Esophagus squamous epithelium (tissue), 5 donors: ENCODE measurements around the gene GRIK2. TPM values are rescaled to one million over a fixed set of nuclear protein-coding genes. Genes with fewer than 3 reads are reported as not detected.

Experiments used
- DNase-seq: peaks from one replicate; lab custom pipeline; 2025; lab: John Stamatoyannopoulos, UW
- H3K27ac ChIP-seq, 4 donors: fragments of 200-600 bp; sonication (generic); one replicate each; pipeline ENCODE4 v1.5.1; 2016 to 2019; ENCODE audit warnings: mild to moderate bottlenecking in 1 of 4
- H3K27me3 ChIP-seq, 4 donors: fragments of 200-600 bp; sonication (generic); 1 replicate in 3 of 4; 2 replicates in 1 of 4; pipeline versions ENCODE4 v1.5.1 to v1.6.0; 2017 to 2021; ENCODE audit warnings: antibody characterized with exemption in 1 of 4
- H3K36me3 ChIP-seq, 3 donors: fragments of 200-600 bp; sonication (generic); one replicate each; pipeline ENCODE4 v1.5.1; 2016 to 2019
- H3K4me1 ChIP-seq, 3 donors: fragments of 200-600 bp; sonication (generic); one replicate each; pipeline ENCODE4 v1.5.1; 2017 to 2019
- H3K4me3 ChIP-seq, 4 donors: fragments of 200-600 bp; sonication (generic); 1 replicate in 3 of 4; 2 replicates in 1 of 4; pipeline ENCODE4 v1.5.1; 2016 to 2019; ENCODE audit warnings: mild to moderate bottlenecking in 2 of 4, moderate library complexity in 1 of 4
- H3K9me3 ChIP-seq, 3 donors: fragments of 200-600 bp; sonication (generic); one replicate each; pipeline ENCODE4 v1.5.1; 2016 to 2019
- CTCF ChIP-seq, 6 experiments: fragments of 450-650 bp in 4 of 6; fragments of 200-600 bp in 2 of 6; sonication (generic) in 2 of 6; IDR thresholded peaks; one replicate each; pipeline ENCODE4 v1.5.1; 2016 to 2019; ENCODE audit warnings: antibody characterized with exemption in 6 of 6, mild to moderate bottlenecking in 4 of 6, moderate library complexity in 4 of 6
- POLR2A ChIP-seq, 4 donors: fragments of 450-650 bp; IDR thresholded peaks; one replicate each; pipeline ENCODE4 v1.6.1; 2017; ENCODE audit warnings: antibody characterized with exemption in 4 of 4, mild to moderate bottlenecking in 4 of 4, moderate library complexity in 3 of 4
- WGBS, 2 donors: methylation state at CpG; one replicate each; pipeline ENCODE4 v1.1.5; 2018; 5-methylcytosine and 5-hydroxymethylcytosine counted together
- intact Hi-C: fragments of 100-400 bp; cut with DNase I; formaldehyde crosslinking; loops from one replicate; pipeline ENCODE4 v1.15.0; 2022
- total RNA-seq, 4 donors: library from RNA; depleted of rRNA; stranded (reverse); fragments of >200 nt; gene quantifications; one replicate each; pipeline ENCODE4 v1.1.0, GENCODE V29; 2016
- donor health status: DM: yes; HTN: yes; CAD: no.

GRIK2 gene
- total RNA-seq, 4 donors from 2014 or later = 0.19 TPM; not detected in 3

GRCh38 chr6:101543796-101544195 is 150.3 kb downstream of the GRIK2 start:
- Histone ChIP-seq H3K9me3 (no peaks in the 10 kb centered on the region), H3K27me3 (no peaks in the 10 kb centered on the region), H3K4me1 (no peaks in the 10 kb centered on the region), H3K27ac (no peak overlapping the region), H3K4me3 (no peak overlapping the region), H3K36me3 (no peaks in the 10 kb centered on the region)
- intact Hi-C loops = no loop called here
- TF ChIP-seq CTCF (IDR thresholded peaks at IDR 0.05) (no peak), POLR2A (IDR thresholded peaks at IDR 0.05) (no peak)
- 53 to 68% methylated on average over 1 of the region's 1 CpG for WGBS, 2 donors
- no peak for DNase-seq

DNA sequence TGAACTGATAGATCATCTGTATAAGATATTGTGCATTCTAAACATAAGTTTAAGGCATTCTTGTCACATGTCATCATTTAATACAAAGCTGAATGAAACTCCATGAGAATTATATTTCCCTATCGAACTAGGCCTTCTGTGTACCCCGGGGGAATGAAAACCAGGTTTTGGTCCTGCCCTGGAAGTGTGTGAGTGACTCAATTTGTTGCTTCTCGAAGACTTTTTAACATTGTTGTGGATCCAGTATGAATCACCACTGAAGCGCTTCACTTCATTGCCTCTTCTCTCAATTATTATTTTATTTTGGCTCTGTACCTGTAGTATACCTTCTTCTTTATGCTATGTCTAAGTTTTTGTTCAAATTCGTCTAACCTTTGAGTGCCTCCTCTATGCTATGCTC is 150.8 kb downstream of the GRIK2 start:
- H3K4me3 ChIP-seq = no peak overlapping the region
- intact Hi-C loops = no loop called here
- H3K9me3 ChIP-seq = no peaks in the 10 kb centered on the region
- H3K27ac ChIP-seq = no peak overlapping the region
- H3K27me3 ChIP-seq = no peaks in the 10 kb centered on the region
- H3K4me1 ChIP-seq = no peaks in the 10 kb centered on the region
- WGBS, 2 donors = 50 to 58% methylated on average over 5 of the region's 5 CpGs
- DNase-seq = no peak
- no peaks in the 10 kb centered on the region for H3K36me3 ChIP-seq
- no peak for TF ChIP-seq POLR2A (IDR thresholded peaks at IDR 0.05)
- no peak for TF ChIP-seq CTCF (IDR thresholded peaks at IDR 0.05)

DNA sequence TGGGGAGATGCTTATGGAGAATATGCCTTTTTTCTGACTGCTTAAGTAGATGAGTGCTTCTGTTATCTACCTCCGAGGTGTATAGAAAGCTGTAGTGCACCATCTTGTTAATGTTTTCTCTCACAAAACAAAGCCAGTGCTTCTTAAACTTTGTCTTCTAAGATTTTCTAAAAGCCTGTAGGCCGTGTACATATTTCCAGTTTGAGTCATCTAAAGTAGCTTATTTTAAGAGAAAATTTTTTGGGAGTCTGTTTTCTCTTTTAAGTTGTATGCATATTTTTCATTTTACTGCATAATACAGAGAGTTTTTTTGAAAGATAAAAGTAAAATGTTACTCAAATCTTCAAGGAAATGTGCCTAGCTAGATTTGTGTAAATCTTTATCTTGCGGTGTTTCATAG is 151.7 kb downstream of the GRIK2 start:
- no peaks in the 10 kb centered on the region for H3K36me3 ChIP-seq
- intact Hi-C loops = no loop called here
- H3K9me3 ChIP-seq = no peaks in the 10 kb centered on the region
- no peaks in the 10 kb centered on the region for H3K4me1 ChIP-seq
- WGBS, 2 donors = 65 to 80% methylated on average over 3 of the region's 3 CpGs
- DNase-seq = no peak
- H3K27ac ChIP-seq = no peak overlapping the region
- H3K4me3 ChIP-seq = no peak overlapping the region
- TF ChIP-seq POLR2A (IDR thresholded peaks at IDR 0.05) (no peak), CTCF (IDR thresholded peaks at IDR 0.05) (no peak)
- no peaks in the 10 kb centered on the region for H3K27me3 ChIP-seq

DNA sequence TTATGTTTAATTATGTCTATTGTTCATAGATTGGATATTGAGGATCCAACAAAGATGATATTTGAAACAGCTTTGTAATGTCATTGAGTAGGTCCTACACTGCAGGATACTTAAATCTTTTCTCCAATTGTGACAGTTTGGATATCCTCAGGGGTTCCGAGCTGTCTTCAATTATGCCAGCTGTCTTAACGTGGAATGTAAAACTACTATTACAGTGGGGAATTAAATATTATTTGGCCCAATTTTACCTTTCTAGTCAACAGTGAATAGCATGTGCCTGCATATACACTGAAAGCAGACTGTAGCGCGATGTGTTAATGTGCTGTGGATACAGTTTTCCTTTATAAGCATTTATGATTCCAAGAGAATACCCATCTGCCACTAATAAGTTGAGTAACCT is 156.9 kb downstream of the GRIK2 start:
- Histone ChIP-seq H3K4me3 (no peak overlapping the region), H3K4me1 (no peaks in the 10 kb centered on the region), H3K36me3 (no peaks in the 10 kb centered on the region), H3K27me3 (no peaks in the 10 kb centered on the region), H3K27ac (no peak overlapping the region), H3K9me3 (no peaks in the 10 kb centered on the region)
- intact Hi-C loops = no loop called here
- WGBS, 2 donors = 89 to 91% methylated on average over 4 of the region's 4 CpGs
- DNase-seq = no peak
- no peak for TF ChIP-seq POLR2A (IDR thresholded peaks at IDR 0.05)
- TF ChIP-seq CTCF (IDR thresholded peaks at IDR 0.05) = no peak

GRCh38 chr6:101554231-101554630 is 160.7 kb downstream of the GRIK2 start:
- no peaks in the 10 kb centered on the region for H3K9me3 ChIP-seq
- 21 to 43% methylated on average over 1 of the region's 1 CpG for WGBS, 2 donors
- intact Hi-C loops = no loop called here
- DNase-seq = no peak
- TF ChIP-seq CTCF (IDR thresholded peaks at IDR 0.05) (no peak), POLR2A (IDR thresholded peaks at IDR 0.05) (no peak)
- no peaks in the 10 kb centered on the region for H3K4me1 ChIP-seq
- H3K27me3 ChIP-seq = no peaks in the 10 kb centered on the region
- no peak overlapping the region for H3K4me3 ChIP-seq
- H3K27ac ChIP-seq = no peak overlapping the region
- H3K36me3 ChIP-seq = no peaks in the 10 kb centered on the region
